Omental fat pad (tissue), 4 donors: ENCODE results near the gene ERP44. TPM values are rescaled to one million over a fixed set of nuclear protein-coding genes. Genes with fewer than 3 reads are reported as not detected.
"Not testable (repeated sequence)": the region's sequence is repeated elsewhere in the genome, so short reads cannot be mapped to it uniquely, and the experiment has no call there.

Experiments
- ATAC-seq: fragments of 150-250 bp; one replicate; pipeline ENCODE4 v1.9.1; 2016; ENCODE audit warnings: mild to moderate bottlenecking, moderate library complexity; ENCODE audit not compliant: low FRiP score
- DNase-seq: peaks from one replicate; pipeline ENCODE4 v3.0.0-alpha.2; 2019; ENCODE audit warnings: low spot score
- total RNA-seq, 4 donors: library from RNA; depleted of rRNA; stranded (reverse); fragments of >200 nt; gene quantifications; one replicate each; pipeline ENCODE4 v1.1.0, GENCODE V29; 2016
- TF ChIP-seq, protein P1 (sequence below), 3 donors: fragments of 450-650 bp; IDR thresholded peaks; one replicate each; pipeline ENCODE4 v1.5.1; 2016 to 2017; ENCODE audit warnings: antibody characterized with exemption in 3 of 3, mild to moderate bottlenecking in 3 of 3, moderate library complexity in 2 of 3

The ERP44 gene
- total RNA-seq, 4 donors from 2014 or later, result 14.1 to 21.4 (median 16.1) TPM

- DNase-seq (no peak), ATAC-seq (peak; percentile 93)
- TF ChIP-seq, protein P1, sequence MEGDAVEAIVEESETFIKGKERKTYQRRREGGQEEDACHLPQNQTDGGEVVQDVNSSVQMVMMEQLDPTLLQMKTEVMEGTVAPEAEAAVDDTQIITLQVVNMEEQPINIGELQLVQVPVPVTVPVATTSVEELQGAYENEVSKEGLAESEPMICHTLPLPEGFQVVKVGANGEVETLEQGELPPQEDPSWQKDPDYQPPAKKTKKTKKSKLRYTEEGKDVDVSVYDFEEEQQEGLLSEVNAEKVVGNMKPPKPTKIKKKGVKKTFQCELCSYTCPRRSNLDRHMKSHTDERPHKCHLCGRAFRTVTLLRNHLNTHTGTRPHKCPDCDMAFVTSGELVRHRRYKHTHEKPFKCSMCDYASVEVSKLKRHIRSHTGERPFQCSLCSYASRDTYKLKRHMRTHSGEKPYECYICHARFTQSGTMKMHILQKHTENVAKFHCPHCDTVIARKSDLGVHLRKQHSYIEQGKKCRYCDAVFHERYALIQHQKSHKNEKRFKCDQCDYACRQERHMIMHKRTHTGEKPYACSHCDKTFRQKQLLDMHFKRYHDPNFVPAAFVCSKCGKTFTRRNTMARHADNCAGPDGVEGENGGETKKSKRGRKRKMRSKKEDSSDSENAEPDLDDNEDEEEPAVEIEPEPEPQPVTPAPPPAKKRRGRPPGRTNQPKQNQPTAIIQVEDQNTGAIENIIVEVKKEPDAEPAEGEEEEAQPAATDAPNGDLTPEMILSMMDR (IDR thresholded peaks at IDR 0.05), result no peak
Measured at GRCh38 chr9:100088202-100088601, 10.6 kb downstream of the ERP44 start.

DNA sequence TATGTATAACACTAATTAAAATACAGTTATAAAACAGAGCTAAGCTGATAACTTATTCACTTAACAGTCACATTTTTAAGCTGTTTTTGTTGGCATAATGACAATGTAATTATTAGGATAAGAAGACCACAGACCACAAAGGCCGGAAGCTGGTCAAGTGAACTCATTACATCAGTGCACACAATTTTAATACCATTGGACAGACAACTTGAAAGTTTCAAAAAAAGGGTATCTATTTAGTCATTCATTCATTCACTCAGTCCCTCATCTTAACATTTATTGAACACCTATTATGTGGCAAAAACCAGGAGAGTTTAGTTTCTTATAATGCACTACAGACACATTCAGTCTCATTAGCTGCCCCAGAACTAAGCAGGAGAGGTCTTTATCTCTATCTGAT is 11.6 kb downstream of the ERP44 start:
- TF ChIP-seq, protein P1 (IDR thresholded peaks at IDR 0.05), result no peak
- no peak for ATAC-seq
- no peak for DNase-seq

DNA sequence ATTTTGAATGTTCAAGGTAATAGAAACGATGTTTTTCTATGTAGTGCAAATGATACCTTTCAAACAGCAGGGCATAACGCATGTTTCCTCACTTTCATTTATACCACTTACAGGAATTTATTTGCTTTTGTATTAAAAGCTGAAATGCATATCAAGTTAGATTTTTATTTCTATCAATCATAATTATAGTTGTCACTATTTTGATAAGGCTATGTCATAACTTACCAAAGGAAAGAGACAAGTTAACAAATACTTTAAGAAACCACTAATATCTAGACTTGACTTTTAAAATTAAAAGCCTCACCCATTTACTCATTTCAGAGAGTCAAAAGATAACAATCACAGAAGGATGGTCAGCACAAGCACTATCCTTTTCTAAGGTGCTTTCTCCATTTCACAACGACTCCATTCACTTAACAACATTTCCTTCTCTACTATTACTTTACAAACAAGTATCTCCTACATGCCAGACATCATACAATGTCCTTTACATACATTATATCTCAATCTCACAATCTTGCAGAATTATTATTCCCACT is 12.6 kb downstream of the ERP44 start:
- DNase-seq (no peak), ATAC-seq (no peak)
- TF ChIP-seq, protein P1 (IDR thresholded peaks at IDR 0.05), result no peak

DNA sequence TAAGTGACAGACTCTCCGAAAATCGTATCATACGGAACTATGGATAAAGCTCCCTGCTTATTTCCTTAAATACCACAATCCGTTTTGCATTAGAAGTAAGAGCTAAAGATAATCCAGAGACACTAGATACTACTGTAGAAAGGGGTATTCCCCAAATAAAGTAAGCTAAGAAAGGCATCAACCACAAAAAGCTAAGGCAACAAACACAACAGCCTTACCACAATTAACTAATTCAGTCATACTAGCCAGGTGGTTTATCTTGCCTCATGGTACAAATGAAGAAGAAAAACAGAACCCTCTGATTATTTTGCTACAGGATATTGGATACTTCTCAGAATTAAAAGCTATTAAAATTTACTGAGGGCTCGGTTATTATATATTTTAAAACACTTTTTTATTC is 14.1 kb downstream of the ERP44 start:
- TF ChIP-seq, protein P1 (IDR thresholded peaks at IDR 0.05), result no peak
- DNase-seq (no peak), ATAC-seq (no peak)

DNA sequence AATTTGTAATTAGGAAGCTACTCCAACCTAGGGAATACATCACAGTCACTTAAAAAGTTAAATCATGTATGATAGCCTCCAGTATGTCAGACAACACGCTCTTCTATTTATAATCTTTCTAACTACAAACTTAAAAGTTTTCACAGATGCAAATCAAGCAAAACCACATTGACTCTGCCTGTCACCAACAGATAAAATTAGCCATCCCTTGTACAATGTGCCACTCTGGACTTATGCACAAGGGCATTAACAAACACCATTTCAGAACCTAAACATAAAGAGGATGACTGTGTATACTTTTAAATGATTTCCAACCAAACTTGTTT is 14.7 kb downstream of the ERP44 start:
- ATAC-seq (no peak), DNase-seq (no peak)
- TF ChIP-seq, protein P1 (IDR thresholded peaks at IDR 0.05), result no peak

GRCh38 chr9:100083448-100084127 is 15.2 kb downstream of the ERP44 start:
- DNase-seq (no peak), ATAC-seq (no peak)
- TF ChIP-seq, protein P1 (IDR thresholded peaks at IDR 0.05), result no peak

DNA sequence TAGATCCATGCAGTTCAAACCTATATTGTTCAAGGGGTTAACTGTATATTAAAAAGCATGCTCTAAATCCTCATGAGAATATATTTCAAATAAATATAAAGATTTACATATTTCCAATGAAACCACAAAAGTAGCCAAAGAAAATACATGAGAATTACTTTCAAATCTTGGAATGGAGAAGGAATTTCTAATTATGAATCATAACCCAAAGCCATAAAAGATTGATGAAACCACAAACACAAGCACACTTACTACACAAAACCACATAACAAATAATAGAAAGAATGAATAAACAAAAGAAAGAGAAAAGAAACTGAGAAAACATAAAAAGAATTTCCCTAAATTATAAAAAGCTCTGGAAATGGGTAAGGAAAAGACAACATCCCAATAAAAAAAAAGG is 16.0 kb downstream of the ERP44 start:
- no peak for DNase-seq
- TF ChIP-seq, protein P1 (IDR thresholded peaks at IDR 0.05), result no peak
- no peak for ATAC-seq

- not testable (repeated sequence) for DNase-seq, ATAC-seq
Measured at GRCh38 chr9:100076256-100076655, 22.5 kb downstream of the ERP44 start.
